ENCODE data around the gene ENO4. TPM values are rescaled to one million over a fixed set of nuclear protein-coding genes. Genes with fewer than 3 reads are reported as not detected.
A peak's percentile ranks its signal among the peaks of the same experiment; 100 is the strongest.

ENO4 gene
- total RNA-seq, 1 donor from 2014 or later, result 0.52 TPM

- no peaks in the 10 kb centered on the region for H3K4me1 ChIP-seq (ENCODE audit: insufficient read depth, low read length)
- H3K4me1 Mint-ChIP-seq (ENCODE audit: low read depth, unreplicated experiment), result peaks cover 1% of the 10 kb centered on the region
- no peak overlapping the region for H3K27ac Mint-ChIP-seq (ENCODE audit: unreplicated experiment)
- no peak overlapping the region for H3K4me3 Mint-ChIP-seq (ENCODE audit: unreplicated experiment)
- H4K20me1 ChIP-seq (ENCODE audit: insufficient read depth, low read length), result no peaks in the 10 kb centered on the region
- no peaks in the 10 kb centered on the region for H3K79me2 ChIP-seq (ENCODE audit: insufficient read depth, low read length)
- DNase-seq (ENCODE audit: low read depth) (no peak), FAIRE-seq (no peak)
- H3K36me3 ChIP-seq (ENCODE audit: insufficient read depth, low read length), result no peaks in the 10 kb centered on the region
- H3K27me3 ChIP-seq (ENCODE audit: insufficient read depth, low read length), result no peaks in the 10 kb centered on the region
- H2AFZ ChIP-seq (ENCODE audit: low read depth, low read length), result no peak overlapping the region
- no peak overlapping the region for H3K4me3 ChIP-seq (ENCODE audit: insufficient read depth, low read depth, low read length)
- H3K9ac ChIP-seq (ENCODE audit: low read length), result no peak overlapping the region
- H3K27me3 Mint-ChIP-seq (ENCODE audit: low read depth, unreplicated experiment), result peaks cover 11% of the 10 kb centered on the region
- H3K4me2 ChIP-seq (ENCODE audit: low read length), result no peak overlapping the region
- H3K36me3 Mint-ChIP-seq (ENCODE audit: low read depth, unreplicated experiment), result no peaks in the 10 kb centered on the region
- no peaks in the 10 kb centered on the region for H3K9me3 ChIP-seq (ENCODE audit: insufficient read depth, low read depth, low read length)
- H3K27ac ChIP-seq (ENCODE audit: low read depth, low read length), result no peak overlapping the region
- H3K9me3 Mint-ChIP-seq (ENCODE audit: unreplicated experiment), result no peaks in the 10 kb centered on the region
- TF ChIP-seq, protein P1, sequence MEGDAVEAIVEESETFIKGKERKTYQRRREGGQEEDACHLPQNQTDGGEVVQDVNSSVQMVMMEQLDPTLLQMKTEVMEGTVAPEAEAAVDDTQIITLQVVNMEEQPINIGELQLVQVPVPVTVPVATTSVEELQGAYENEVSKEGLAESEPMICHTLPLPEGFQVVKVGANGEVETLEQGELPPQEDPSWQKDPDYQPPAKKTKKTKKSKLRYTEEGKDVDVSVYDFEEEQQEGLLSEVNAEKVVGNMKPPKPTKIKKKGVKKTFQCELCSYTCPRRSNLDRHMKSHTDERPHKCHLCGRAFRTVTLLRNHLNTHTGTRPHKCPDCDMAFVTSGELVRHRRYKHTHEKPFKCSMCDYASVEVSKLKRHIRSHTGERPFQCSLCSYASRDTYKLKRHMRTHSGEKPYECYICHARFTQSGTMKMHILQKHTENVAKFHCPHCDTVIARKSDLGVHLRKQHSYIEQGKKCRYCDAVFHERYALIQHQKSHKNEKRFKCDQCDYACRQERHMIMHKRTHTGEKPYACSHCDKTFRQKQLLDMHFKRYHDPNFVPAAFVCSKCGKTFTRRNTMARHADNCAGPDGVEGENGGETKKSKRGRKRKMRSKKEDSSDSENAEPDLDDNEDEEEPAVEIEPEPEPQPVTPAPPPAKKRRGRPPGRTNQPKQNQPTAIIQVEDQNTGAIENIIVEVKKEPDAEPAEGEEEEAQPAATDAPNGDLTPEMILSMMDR (IDR thresholded peaks at IDR 0.05; ENCODE audit: insufficient read depth, low read depth, low read length), result no peak
- no peak for TF ChIP-seq EZH2 (IDR thresholded peaks at IDR 0.05; ENCODE audit: insufficient read depth, low read length)
Measured at GRCh38 chr10:116864436-116864835, 15.1 kb downstream of the ENO4 start.

- Histone ChIP-seq H3K27me3 (ENCODE audit: insufficient read depth, low read length) (no peaks in the 10 kb centered on the region), H3K9ac (ENCODE audit: low read length) (no peak overlapping the region)
- no peak overlapping the region for H3K4me3 Mint-ChIP-seq (ENCODE audit: unreplicated experiment)
Measured at GRCh38 chr10:116866066-116866465, 16.8 kb downstream of the ENO4 start.

GRCh38 chr10:116866987-116867595, 17.8 kb downstream of the ENO4 start:
- Histone ChIP-seq H3K27me3 (ENCODE audit: insufficient read depth, low read length) (no peaks in the 10 kb centered on the region), H3K36me3 (ENCODE audit: insufficient read depth, low read length) (no peaks in the 10 kb centered on the region), H3K9me3 (ENCODE audit: insufficient read depth, low read depth, low read length) (no peaks in the 10 kb centered on the region), H3K4me1 (ENCODE audit: insufficient read depth, low read length) (no peaks in the 10 kb centered on the region), H4K20me1 (ENCODE audit: insufficient read depth, low read length) (no peaks in the 10 kb centered on the region), H3K79me2 (ENCODE audit: insufficient read depth, low read length) (no peaks in the 10 kb centered on the region), H3K9ac (ENCODE audit: low read length) (no peak overlapping the region), H3K27ac (ENCODE audit: low read depth, low read length) (no peak overlapping the region), H3K4me3 (ENCODE audit: insufficient read depth, low read depth, low read length) (no peak overlapping the region), H3K4me2 (ENCODE audit: low read length) (no peak overlapping the region), H2AFZ (ENCODE audit: low read depth, low read length) (no peak overlapping the region)
- no peak overlapping the region for H3K27ac Mint-ChIP-seq (ENCODE audit: unreplicated experiment)
- FAIRE-seq, result no peak
- TF ChIP-seq, protein P1 (IDR thresholded peaks at IDR 0.05; ENCODE audit: insufficient read depth, low read depth, low read length), result no peak
- TF ChIP-seq EZH2 (IDR thresholded peaks at IDR 0.05; ENCODE audit: insufficient read depth, low read length), result no peak
- H3K4me1 Mint-ChIP-seq (ENCODE audit: low read depth, unreplicated experiment), result peaks cover 1% of the 10 kb centered on the region
- DNase-seq (ENCODE audit: low read depth), result peak; percentile 47
- peaks cover 4% of the 10 kb centered on the region for H3K27me3 Mint-ChIP-seq (ENCODE audit: low read depth, unreplicated experiment)
- H3K4me3 Mint-ChIP-seq (ENCODE audit: unreplicated experiment), result no peak overlapping the region
- no peaks in the 10 kb centered on the region for H3K9me3 Mint-ChIP-seq (ENCODE audit: unreplicated experiment)
- no peaks in the 10 kb centered on the region for H3K36me3 Mint-ChIP-seq (ENCODE audit: low read depth, unreplicated experiment)

More at GRCh38 chr10:116866066-116866465, 16.8 kb downstream of the ENO4 start:
- Histone ChIP-seq H3K36me3 (ENCODE audit: insufficient read depth, low read length) (no peaks in the 10 kb centered on the region), H3K9me3 (ENCODE audit: insufficient read depth, low read depth, low read length) (no peaks in the 10 kb centered on the region), H3K27ac (ENCODE audit: low read depth, low read length) (no peak overlapping the region), H3K4me2 (ENCODE audit: low read length) (no peak overlapping the region), H3K4me1 (ENCODE audit: insufficient read depth, low read length) (no peaks in the 10 kb centered on the region), H3K79me2 (ENCODE audit: insufficient read depth, low read length) (no peaks in the 10 kb centered on the region), H3K4me3 (ENCODE audit: insufficient read depth, low read depth, low read length) (no peak overlapping the region), H4K20me1 (ENCODE audit: insufficient read depth, low read length) (no peaks in the 10 kb centered on the region), H2AFZ (ENCODE audit: low read depth, low read length) (no peak overlapping the region)
- Mint-ChIP-seq H3K36me3 (ENCODE audit: low read depth, unreplicated experiment) (no peaks in the 10 kb centered on the region), H3K27me3 (ENCODE audit: low read depth, unreplicated experiment) (peaks cover 4% of the 10 kb centered on the region), H3K9me3 (ENCODE audit: unreplicated experiment) (no peaks in the 10 kb centered on the region), H3K4me1 (ENCODE audit: low read depth, unreplicated experiment) (peaks cover 1% of the 10 kb centered on the region), H3K27ac (ENCODE audit: unreplicated experiment) (no peak overlapping the region)
- DNase-seq (ENCODE audit: low read depth), result no peak
- no peak for TF ChIP-seq EZH2 (IDR thresholded peaks at IDR 0.05; ENCODE audit: insufficient read depth, low read length)
- TF ChIP-seq, protein P1 (IDR thresholded peaks at IDR 0.05; ENCODE audit: insufficient read depth, low read depth, low read length), result no peak
- FAIRE-seq, result no peak
